Placental pericyte (primary cell): ENCODE data around the gene PTPN21. TPM values are rescaled to one million over a fixed set of nuclear protein-coding genes. Genes with fewer than 3 reads are reported as not detected.

Experiments
- small RNA-seq: library from RNA; depleted of rRNA; stranded (forward); fragments of <200 nt; gene quantifications from one replicate; pipeline ENCODE3, GENCODE V24; 2012; ENCODE audit warnings: low replicate concordance
- total RNA-seq: library from RNA; depleted of rRNA; stranded (reverse); fragments of >200 nt; gene quantifications from 2 replicates; pipeline ENCODE4 v1.2.3, GENCODE V29; 2012

Gene PTPN21
- 11.6 and 14.5 TPM in 2 replicates for total RNA-seq

GRCh38 chr14:88554457-88555286, at the start of gene PTPN21:
Gene PTPN21 (minus strand): TSS chr14:88555007. CDS start chr14:88550417, 4,590 bp downstream.

DNA sequence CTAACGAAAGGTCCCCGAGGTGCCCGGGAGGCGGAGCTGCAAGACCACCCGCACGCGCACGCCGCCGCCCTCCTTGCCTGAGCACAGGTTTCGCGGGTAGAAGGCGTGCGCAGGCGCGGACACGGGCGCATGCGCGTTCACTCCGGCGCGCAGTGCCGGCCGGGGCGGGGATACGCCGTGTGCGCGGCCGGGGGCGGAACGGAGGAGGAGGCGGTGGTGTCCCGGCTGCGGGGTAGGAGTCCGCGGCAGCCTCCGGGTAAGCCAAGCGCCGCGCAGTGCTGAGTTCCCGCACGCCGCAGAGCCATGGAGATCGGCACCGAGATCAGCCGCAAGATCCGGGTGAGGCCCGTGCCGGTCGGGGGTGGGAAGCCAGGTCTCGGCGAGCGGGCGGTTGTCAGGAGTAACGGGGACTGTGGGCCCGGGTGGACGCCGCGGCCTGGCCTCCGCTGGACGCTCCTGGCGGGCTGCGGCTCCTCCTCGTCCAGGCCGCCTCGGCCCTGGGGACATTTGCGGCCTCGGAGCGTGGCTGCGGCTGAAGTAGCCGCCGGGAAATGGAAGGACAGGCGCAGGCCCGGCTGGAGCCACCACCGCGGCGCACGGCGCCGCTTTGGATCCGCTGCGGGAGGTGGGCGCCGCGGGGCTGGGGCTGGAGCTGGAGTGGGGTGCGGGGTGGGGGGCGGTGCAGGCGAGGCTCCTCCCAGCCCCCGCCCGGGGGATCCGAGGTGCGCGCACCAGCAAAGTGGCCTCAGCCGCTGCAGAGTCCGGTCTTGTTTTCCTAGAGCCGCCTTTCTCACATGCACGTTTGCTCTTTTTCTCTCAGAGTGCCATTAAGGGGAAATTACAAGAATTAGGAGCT, 8.3 kb upstream of the PTPN21 start, which contains the start of gene ZC3H14:
Gene ZC3H14 (plus strand): TSS at position 207 of the 856 bp plus-strand sequence. CDS start 97 bp downstream, at position 304.

Small RNAs within 50 kb of the gene (small RNA-seq; reads per million reads assigned to genes)
- gene RNU4-22P, result not detected

Other genes with a start within 250 kb of the PTPN21 start
- gene KCNK10, start 231.7 kb downstream of the PTPN21 start, total RNA-seq, result not detected in 2 replicates
- gene SPATA7, start 169.3 kb downstream of the PTPN21 start, total RNA-seq, result 8.5 and 10.7 TPM in 2 replicates
- gene ZC3H14, start 8.0 kb upstream of the PTPN21 start, total RNA-seq, result 55.8 and 97.1 TPM in 2 replicates
- under 0.01 and 0.86 TPM in 2 replicates for gene EML5, start 237.9 kb upstream of the PTPN21 start, total RNA-seq